ENCODE results near the gene FKBP4. TPM values are rescaled to one million over a fixed set of nuclear protein-coding genes. Genes with fewer than 3 reads are reported as not detected.

Gene FKBP4
- total and polyA plus RNA-seq, 2 of the 13 experiments (the other 11 are each of a cell fraction or from before 2014, with no cell fraction given): 25.7 to 66.1 TPM

- peak; percentile 55 for TF ChIP-seq RAD21 (CRISPR knock-in tag; IDR thresholded peaks at IDR 0.05)
- no peak; the same call in 1 of the 2 replicates for TF ChIP-seq ZNF205 (CRISPR knock-in tag; IDR thresholded peaks at IDR 0.05)
- TF ChIP-seq SMC3 (IDR thresholded peaks at IDR 0.05; ENCODE audit: low read length): no peak
- peak; percentile 89 for TF ChIP-seq NFYB (CRISPR knock-in tag; IDR thresholded peaks at IDR 0.05)
- TF ChIP-seq USF2 (IDR thresholded peaks at IDR 0.05; ENCODE audit: low read depth, low read length): peak; percentile 67
- peak; percentile 88 for TF ChIP-seq USF2 (CRISPR knock-in tag; IDR thresholded peaks at IDR 0.05; ENCODE audit: borderline replicate concordance)
- no peak for TF ChIP-seq NFE2 (CRISPR knock-in tag; IDR thresholded peaks at IDR 0.05)
- TF ChIP-seq SIX1 (CRISPR knock-in tag; IDR thresholded peaks at IDR 0.05; ENCODE audit: borderline replicate concordance): no peak; the same call in 1 of the 2 replicates
- TF ChIP-seq SP5 (CRISPR knock-in tag; IDR thresholded peaks at IDR 0.05; ENCODE audit: borderline replicate concordance, low read depth): peak; percentile 40; the same call in 1 of the 2 replicates
- TF ChIP-seq BCL6 (CRISPR knock-in tag; IDR thresholded peaks at IDR 0.05): peak; percentile 78
- TF ChIP-seq ZHX2 (IDR thresholded peaks at IDR 0.05; ENCODE audit: low read depth): peak; percentile 75
- TF ChIP-seq ZHX2 (CRISPR knock-in tag; IDR thresholded peaks at IDR 0.05; ENCODE audit: borderline replicate concordance): no peak
- no peak for TF ChIP-seq KLF9 (CRISPR knock-in tag; IDR thresholded peaks at IDR 0.05; ENCODE audit: low read depth)
- TF ChIP-seq ZNF639 (CRISPR knock-in tag; conservative IDR thresholded peaks at IDR 0.05): peak; percentile 89; the same call in 1 of the 2 replicates
- TF ChIP-seq ZNF101 (CRISPR knock-in tag; IDR thresholded peaks at IDR 0.05; ENCODE audit: borderline replicate concordance, low read depth): no peak
- TF ChIP-seq ZFP36L2 (CRISPR knock-in tag; IDR thresholded peaks at IDR 0.05): 0 out of 2 replicates have a peak, but pooled peaks have one; percentile 62
- no peak for TF ChIP-seq ADNP (CRISPR knock-in tag; IDR thresholded peaks at IDR 0.05)
- no peak for TF ChIP-seq TRAFD1 (CRISPR knock-in tag; IDR thresholded peaks at IDR 0.05; ENCODE audit: borderline replicate concordance)
- peak; percentile 59; the same call in 1 of the 2 replicates for TF ChIP-seq KLF11 (CRISPR knock-in tag; IDR thresholded peaks at IDR 0.05)
Measured at GRCh38 chr12:2812290-2813213, 17.8 kb downstream of the FKBP4 start, which contains the start of gene ITFG2 (continued).

All from HepG2 (cell line).